SK-N-DZ (cell line): ENCODE measurements around the gene CCDC88B.

Experiments
- DNase-seq: peaks from one replicate; pipeline ENCODE4 v3.0.0-alpha.2; 2015; ENCODE audit warnings: low spot score

Gene CCDC88B

DNA sequence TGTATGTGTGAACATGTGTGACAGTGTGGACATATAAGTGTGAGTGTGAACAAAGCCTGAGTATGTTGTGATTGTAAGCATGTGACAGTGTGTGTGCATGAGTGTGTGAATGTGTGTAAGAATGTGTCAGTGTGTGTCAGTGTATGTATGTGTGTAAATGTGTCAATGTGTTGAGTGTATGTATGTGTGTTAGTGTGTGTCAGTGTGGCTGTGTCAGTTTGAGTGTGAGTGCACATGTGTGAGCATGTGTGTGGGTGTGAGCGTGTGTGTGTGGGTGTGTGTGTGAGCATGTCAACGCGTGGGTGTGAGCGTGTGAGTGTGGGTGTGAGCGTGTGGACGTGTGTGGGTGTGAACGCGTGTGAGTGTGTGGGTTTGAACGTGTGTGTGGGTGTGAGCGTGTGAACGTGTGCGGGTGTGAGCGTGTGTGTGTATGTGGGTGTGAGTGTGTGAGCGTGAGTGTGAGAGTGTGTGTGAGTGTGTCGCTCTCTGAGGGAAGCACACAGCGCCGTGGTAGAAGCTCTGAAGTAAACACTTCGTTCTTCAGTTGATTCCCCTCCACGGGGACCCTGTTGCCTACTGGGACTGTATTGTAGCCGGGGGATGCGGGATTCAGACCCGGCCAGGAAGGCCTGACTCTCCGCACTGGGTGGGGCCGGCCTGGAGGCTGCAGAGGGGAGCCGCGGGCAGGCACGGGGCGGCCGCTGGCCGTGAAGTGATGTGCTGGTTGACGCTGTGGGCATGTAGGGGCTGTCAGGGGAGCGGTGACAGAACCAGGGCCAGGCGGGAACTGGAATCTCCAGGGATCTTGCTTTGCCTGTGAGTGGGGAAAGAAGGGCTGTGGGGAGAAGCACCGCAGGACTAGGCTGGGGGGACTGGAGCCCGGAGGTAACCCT is 40.1 kb downstream of the CCDC88B start:
- DNase-seq = peak; percentile 43

DNA sequence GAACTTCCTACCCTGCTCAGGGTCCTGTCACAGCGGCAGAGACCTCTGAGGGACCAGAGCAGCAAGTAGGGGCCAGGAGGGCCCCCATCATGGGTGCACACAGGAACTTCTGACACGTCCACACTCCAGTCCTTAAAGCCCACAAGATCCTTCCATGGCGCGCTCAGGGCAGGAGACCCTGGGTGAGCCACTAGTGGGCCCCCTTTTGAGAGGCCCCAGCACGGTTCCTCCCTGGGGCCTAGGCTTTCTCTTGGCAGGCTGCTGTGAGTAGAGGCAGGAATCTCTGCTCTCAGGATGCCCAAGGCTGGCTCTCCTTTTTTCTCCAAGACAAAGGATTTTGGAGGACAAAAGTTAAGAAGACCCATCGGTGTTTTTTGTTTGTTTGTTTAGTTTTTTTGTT is 41.3 kb downstream of the CCDC88B start:
- no peak for DNase-seq

DNA sequence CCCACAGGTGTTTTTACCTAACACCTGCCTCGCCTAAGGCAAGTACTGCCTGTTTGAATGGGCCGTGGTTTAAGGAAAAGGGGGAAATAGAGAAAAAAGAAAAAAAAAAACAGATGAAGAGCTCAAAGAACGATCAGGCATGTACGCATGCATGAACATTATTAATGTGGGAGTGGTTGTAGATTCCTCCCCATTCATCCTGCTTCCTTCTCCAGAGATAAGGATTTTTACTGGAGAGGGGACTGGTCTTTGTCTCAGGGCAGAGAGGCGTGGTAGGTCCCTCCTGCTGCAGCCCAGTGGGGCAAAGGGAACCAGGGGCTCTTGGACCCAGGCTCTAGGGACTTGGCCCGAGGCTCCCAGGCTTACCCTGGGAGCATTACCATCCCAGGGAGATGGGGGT is 42.0 kb downstream of the CCDC88B start:
- no peak for DNase-seq

DNA sequence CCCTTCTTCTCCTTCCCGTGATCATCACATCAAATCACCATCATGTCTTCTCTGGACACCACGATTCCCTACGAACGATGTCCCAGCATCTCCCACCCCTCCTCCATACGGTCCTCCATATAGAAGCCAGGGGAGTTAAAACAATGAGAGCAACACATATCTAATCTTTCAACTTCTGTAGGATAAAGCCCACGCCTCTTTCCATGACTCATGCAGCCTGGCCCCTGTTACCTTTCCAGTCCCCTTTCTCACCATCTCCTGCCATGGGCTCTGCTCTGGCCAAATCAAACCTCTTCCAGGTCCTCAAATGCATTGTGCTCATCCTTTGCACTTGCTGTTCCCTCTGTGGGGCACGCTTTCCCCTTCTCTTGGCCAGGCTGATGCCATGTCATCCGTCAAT is 42.6 kb downstream of the CCDC88B start:
- no peak for DNase-seq

GRCh38 chr11:64383580-64383979 is 43.6 kb downstream of the CCDC88B start:
- DNase-seq = no peak

- DNase-seq = no peak
Measured at GRCh38 chr11:64384028-64384737, 44.2 kb downstream of the CCDC88B start.

- peak; percentile 53 for DNase-seq
Measured at GRCh38 chr11:64384981-64385944, 45.3 kb downstream of the CCDC88B start.

- DNase-seq = no peak
Measured at GRCh38 chr11:64385945-64386704, 46.1 kb downstream of the CCDC88B start.

- DNase-seq = no peak
Measured at GRCh38 chr11:64387916-64388315, 47.9 kb downstream of the CCDC88B start.

DNA sequence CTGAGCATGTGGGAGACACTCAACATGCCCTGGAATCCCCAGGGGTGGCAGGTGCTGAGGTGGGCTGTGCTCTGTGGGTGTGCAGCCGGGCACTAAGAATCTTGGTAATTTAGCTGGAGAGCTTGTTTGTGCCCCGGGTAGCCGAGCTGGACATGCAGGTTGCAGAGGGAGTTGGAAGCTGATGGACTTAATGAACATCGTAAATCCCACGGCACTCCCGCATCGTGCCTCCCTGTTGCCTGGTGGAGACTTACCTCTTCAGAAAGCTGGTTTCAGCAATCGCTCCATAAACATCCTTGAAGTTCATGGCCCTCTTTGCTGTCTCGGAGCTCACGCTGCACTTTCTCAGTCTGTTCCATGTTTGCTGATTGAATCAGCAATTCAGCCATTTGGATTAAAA is 48.9 kb downstream of the CCDC88B start:
- DNase-seq = no peak

GRCh38 chr11:64389851-64390250 is 49.8 kb downstream of the CCDC88B start:
- no peak for DNase-seq

- DNase-seq = no peak
Measured at GRCh38 chr11:64390558-64390957, 50.6 kb downstream of the CCDC88B start.

- peak; percentile 72 for DNase-seq
Measured at GRCh38 chr11:64391839-64392238, 51.8 kb downstream of the CCDC88B start.

GRCh38 chr11:64395545-64396078 is 55.6 kb downstream of the CCDC88B start:
- DNase-seq = no peak

DNA sequence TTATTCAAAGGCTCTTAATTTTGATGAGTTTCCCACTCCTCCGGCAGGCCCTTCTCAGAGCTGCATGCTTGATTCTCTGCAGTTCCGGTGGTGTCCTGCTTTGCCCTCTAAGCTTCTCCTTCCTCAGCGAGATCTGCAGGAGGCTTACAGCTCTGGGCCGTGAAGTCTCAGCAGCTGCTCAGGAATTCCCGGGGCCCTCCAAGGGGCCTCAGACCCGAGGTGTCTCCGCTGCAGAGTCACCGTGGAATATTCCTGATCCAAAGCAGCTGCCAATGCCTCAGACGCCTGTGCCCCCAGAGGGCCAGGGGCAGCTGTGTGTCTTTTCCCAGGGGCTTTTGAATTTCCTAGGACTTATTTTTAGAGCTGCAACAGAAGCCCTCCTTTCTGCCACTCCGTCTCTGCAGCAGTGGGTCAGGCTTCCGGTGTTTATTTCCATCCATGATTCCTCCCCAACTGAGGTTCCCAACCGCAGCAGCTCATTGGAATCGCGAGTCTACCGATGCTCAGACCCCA is 56.1 kb downstream of the CCDC88B start:
- DNase-seq = peak; percentile 50

GRCh38 chr11:64400102-64400501 is 60.1 kb downstream of the CCDC88B start:
- DNase-seq = no peak

DNA sequence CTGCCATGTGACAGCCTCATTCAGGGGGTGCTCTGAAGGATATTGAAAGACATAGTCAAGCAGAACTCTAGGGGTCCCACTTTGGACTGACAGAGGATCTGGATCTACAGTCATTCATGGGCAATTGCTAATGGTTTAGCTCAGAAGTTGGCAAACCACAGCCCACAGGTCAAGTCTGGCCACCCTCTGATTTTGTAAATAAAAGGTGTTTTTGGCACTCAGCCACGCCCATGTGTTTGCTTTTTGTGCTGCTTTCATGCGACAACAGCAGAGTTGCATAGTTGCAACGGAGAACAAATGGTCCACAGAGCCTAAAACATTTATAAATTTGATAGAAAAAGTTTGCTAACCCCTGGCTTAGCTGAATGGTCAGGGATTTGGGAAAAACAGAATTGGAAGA is 60.7 kb downstream of the CCDC88B start:
- no peak for DNase-seq

DNA sequence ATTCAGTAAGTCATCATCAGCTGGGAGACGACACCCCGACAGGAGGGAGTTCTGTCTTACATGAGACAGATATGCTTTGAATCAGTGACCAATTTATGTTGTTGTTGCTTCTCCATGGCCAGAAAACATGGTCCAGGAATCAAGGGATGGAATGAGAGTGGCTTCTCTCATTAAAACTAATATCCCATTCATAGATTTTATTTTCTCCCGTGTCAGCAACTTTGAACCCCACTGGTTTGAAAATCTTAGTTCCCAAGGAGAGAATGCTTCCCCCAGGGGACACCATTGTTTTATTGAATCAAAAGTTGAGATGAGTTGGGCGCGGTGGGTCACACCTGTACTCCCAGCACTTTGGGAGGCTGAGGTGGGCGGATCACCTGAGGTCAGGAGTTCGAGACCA is 61.8 kb downstream of the CCDC88B start:
- no peak for DNase-seq

DNA sequence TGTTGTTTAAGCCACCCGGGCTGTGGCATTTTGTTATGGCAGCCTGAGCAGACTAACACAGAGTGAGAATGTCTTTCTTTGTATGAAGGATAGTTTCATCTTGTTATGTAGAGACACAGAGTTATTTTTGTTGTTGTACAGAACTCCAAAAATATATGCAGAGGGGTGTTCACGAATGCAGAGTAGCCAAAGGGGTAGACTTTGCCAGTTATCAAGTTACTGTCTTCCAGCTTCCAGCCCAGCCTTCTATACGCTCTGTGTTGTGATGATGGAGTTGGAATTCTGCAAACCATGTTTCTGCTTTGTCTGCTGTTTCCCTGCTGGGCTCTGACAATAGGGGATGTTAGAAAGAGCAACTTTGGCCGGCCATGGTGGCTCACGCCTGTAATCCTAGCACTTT is 63.1 kb downstream of the CCDC88B start:
- DNase-seq = no peak

GRCh38 chr11:64406221-64406946 is 66.4 kb downstream of the CCDC88B start:
- peak; percentile 68 for DNase-seq
